Right lung (tissue), 5 donors: Measurements from ENCODE around the gene C11orf65. TPM values are rescaled to one million over a fixed set of nuclear protein-coding genes. Genes with fewer than 3 reads are reported as not detected.

Source experiments
- DNase-seq, 2 donors: peaks; one replicate each; pipeline ENCODE4 v3.0.0-alpha.2; 2013
- polyA plus RNA-seq, 5 donors: library from polyadenylated mRNA; unstranded; fragments of 120-200 nt; gene quantifications; one replicate each; pipeline versions ENCODE4 v1.2.1 to v1.2.3, GENCODE V29; 2013; ENCODE audit warnings: inconsistent platforms in 1 of 5, low replicate concordance in 1 of 5; ENCODE audit not compliant: insufficient read length in 5 of 5, insufficient read depth in 1 of 5

The C11orf65 gene
- polyA plus RNA-seq, 5 donors: 0.81 to 2.5 (median 1.9) TPM

DNA sequence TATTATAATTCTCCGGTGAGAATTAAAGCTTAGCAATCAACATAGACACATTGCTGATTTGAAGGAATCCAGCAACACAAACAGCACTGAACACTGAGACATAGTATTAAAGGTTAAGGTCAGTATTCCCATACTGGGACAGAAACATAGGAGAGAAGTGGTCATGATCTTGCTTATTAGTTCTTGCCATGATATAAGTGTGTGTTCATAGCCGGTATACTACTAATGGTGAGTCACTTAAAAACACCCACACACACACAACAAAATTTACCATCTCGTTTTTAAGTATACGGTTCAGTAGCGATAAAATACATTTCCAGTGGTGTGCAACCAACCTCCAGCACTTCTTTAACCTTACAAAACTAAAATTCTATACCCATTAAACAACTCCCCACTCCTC lies 96.3 kb downstream of the C11orf65 start:
- no peak for DNase-seq

DNA sequence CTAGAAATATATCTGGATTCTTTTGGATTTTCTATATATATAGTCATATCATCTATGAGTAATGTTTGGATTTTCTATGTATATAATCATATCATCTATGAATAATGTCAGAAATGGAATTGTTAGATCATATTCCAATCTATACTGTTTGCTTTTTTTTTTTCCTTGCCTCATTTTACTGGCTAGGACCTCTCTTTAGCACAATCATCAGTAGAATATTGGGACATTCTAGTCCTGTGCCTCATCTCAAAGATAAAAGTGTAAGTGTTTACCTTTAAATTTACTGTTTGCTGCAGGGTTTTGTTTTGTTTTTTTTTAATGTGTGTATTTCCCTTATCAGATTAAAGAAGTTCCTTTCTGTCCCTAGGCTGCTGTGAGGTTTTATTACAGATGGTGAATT lies 97.0 kb downstream of the C11orf65 start:
- DNase-seq: no peak

DNA sequence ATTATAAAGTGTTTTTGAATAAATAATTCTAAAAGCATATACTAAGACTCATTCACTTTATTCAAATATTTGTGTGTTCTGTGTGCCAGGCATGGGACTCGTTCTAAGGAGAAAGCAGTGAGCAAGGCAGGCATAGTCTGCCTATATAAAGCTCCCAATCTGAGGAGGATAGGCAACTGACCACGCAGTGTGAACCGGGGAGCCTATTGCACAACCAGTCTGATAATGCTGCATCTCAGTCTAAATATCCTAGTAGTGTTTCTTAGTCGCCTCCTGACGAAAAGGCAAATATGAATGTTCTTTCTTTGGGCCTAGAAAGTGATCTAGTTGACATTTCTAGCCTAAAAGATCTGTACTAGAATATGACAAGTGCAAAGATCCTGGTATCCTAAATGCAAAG lies 98.3 kb downstream of the C11orf65 start:
- DNase-seq: no peak

DNA sequence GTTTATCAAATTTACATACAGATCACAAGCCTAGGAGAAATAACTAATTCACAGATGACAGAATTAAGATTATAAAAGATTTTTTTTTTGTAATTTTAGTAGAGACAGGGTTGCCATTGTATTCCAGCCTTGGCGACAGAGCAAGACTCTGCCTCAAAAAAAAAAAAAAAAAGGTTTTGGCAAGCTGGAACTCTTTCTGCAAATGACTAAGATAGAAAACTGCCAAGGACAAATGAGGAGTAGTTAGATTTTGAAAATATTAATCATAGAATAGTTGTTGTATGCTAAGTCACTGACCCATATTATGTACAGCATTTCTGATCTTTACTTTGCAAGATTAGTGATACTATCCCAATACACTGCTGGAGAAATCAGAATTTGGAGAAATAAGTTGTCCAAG lies 99.2 kb downstream of the C11orf65 start:
- no peak for DNase-seq

DNA sequence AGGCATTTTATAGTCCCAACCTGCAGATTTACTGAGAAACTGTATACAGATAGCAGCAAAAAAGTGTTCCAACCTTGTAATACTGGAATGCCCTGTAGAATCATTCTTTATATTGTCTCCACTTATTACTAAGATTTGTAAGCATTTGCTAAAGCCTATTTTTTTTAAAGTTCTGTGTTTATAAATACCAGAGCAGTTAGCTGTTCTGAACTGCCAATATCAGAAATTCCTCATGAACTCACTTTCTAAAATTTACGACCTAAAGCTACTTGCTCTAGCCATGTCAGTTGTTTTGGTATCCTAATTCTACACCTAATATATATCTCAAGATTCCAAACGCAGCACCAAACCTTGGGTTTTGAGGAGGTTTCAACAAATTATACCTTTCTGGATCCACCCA lies 103.2 kb downstream of the C11orf65 start:
- DNase-seq: no peak

DNA sequence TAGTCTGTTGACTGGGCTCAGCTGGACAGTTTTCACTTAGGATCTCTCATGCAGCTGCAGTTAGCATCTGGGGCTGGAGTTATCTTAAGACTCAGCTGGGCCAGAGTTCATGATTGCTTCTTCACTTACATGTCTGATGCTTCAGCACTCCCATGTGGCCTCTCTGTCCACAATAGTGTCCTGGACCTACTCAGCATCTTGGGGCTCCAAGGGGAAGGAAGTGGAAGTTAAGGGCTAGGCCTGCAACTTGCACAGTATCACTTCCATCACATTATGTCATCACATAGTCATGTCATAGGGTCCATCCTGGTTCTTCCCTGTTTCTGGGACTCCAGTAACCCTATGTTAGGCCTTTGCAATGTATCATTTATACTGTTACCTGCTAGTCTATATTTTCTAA lies 115.9 kb downstream of the C11orf65 start:
- DNase-seq: no peak

DNA sequence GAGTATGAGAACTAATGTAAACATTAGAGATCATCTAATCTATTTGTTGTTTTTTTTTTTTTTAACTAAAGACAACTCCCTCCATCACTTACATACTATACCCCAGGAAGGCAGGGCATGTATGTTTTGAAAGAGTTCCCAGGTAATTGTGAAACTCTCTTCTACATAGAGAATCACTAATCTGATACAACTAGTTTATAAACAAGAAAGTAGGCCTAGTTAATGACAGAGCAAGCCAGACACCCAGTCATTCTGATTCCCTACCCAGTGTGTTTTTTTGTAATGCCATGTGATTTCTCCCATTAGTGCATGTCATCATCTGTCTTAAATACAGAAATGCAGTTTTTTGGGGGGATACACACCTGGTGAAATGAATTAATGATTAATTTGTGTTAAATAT lies 120.9 kb downstream of the C11orf65 start:
- no peak for DNase-seq

DNA sequence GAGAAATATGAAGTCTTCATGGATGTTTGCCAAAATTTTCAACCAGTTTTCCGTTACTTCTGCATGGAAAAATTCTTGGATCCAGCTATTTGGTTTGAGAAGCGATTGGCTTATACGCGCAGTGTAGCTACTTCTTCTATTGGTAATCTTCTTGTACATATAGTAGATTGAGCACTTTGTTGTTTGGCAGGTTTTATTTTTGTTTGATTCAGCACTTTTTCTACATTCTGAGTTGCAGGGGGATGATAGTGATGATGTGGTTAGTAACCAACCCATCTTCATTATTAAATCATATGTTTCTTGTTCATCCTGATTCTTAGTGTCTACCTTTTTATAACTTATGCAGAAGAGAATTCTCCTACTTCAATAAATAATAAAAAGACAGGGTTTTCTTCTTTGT lies 121.6 kb downstream of the C11orf65 start:
- no peak for DNase-seq

DNA sequence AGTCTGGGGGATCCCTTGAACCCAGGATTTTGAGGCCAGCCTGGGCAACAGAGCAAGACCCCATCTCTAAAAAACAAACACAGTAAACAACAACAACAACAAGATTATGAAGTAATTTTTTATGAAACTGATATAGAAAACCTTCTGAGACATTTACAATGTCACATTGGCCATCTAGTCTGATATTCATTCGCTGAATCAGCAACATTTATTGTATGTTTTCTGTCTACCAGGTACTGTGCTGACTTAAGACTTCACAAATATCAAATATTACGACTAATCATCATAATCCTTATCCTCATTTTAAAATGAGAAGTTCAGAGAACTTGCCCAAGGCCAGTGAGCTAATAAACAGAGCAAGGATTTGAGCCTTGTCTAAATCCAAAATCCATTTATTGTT lies 123.6 kb downstream of the C11orf65 start:
- no peak for DNase-seq

DNA sequence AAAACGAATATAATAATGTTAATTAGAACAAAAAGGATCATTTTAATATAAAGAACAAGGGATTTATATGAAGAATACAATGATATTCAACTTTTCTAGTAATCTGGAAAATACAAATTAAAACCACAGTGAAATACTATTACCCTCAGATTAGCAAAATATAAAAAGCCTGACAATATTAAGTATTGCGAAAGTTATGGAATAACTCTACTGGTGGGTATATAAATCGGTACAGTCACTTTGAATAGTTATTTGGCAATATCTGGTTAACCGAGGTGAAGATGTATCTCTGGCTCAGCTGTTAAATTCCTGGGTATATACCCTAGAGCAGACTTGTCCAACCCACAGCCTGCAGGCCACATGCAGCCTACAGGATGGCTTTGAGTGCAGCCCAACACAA lies 125.7 kb downstream of the C11orf65 start:
- DNase-seq: no peak

DNA sequence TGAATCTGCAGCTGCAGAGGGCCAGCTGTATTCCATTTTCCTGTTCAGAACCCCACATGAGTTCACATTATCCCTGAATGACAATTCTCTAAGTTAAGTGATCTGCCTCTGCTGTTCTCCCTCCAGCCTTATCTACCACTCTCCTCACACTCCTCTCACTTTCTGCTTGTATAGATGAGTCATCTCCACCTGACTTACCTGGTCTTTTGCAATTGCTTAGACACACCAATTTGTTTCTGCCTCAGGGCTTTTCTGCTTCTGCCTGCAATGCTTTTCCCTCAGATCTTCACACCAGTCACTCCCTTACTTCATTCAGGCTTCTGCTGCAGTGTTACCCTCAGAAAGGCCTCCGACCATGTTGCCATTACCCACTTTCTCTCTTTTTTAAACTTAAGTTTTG lies 126.4 kb downstream of the C11orf65 start:
- no peak for DNase-seq

DNA sequence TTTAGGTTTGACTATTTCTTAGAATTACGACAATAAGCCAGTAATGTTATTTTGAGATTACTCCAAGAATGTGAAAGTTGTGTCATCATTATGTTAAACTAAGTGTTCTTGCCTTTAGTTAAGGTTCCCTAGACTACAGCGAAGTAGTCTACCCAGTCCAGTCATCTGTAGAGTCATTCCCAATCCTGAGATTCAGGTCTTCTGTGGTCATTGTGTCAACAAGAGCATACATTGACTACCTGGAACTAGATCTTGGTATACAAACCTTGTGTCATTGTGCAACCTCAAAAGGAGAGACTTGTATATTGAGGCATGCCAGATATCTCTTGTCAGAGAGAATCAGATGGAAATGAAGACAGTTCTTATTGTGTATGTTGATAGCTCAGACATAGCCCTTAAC lies 128.6 kb downstream of the C11orf65 start:
- DNase-seq: no peak

DNA sequence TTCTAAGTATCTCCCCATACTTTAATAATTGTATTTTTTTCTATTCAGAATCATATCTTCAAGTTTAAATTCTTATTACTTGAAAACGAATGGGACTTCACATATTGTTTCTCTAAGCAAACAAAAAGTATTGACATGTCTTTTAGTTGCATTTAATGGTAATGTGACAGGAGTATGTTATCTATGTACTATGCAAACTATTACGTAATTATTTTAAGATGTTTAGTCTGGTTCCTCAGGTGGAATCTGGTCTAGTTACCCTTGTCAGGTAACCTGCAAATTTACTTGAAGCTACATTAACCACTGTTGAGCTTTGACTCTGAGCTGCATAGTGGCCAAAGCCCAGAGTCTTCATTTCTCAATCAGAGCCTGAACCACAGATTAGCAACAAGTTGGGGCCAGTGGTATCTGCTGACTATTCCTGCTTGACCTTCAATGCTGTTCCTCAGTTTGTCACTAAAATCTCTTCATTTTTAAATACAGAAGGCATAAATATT lies 133.9 kb downstream of the C11orf65 start:
- no peak for DNase-seq

Other genes starting within 250 kb of the C11orf65 start
- gene NPAT, start 244.9 kb downstream of the C11orf65 start, polyA plus RNA-seq: 10 to 100 TPM; 16.5 to 23.1 (median 20.6) TPM
- 100 to 1,000 TPM in 1 of 5 donors, 10 to 100 TPM in 4; 59.1 to 101 (median 83.5) TPM for gene ATM, start 244.5 kb downstream of the C11orf65 start, polyA plus RNA-seq
- gene POGLUT3, start 30.9 kb upstream of the C11orf65 start, polyA plus RNA-seq: 10 to 100 TPM; 56.2 to 77.8 (median 68.9) TPM
- gene EXPH5, start 126.2 kb upstream of the C11orf65 start, polyA plus RNA-seq: 10 to 100 TPM in 1 of 5 donors, 1 to 10 TPM in 4; 5.0 to 10.9 (median 8.0) TPM
- gene DDX10, start 197.5 kb upstream of the C11orf65 start, polyA plus RNA-seq: 10 to 100 TPM; 28.1 to 30.0 (median 29.6) TPM